Osteocyte (in vitro differentiated cells): ENCODE results near the gene HEXIM1. TPM values are rescaled to one million over a fixed set of nuclear protein-coding genes. Genes with fewer than 3 reads are reported as not detected.

Source experiments
- DNase-seq: peaks from one replicate; pipeline ENCODE4 v3.0.0; 2021; ENCODE audit warnings: mixed read lengths; ENCODE audit not compliant: unreplicated experiment; ENCODE audit errors: extremely low spot score
- H3K27ac Mint-ChIP-seq: one replicate; pipeline ENCODE4 v1.8.0; 2021; ENCODE audit warnings: mild to moderate bottlenecking, mixed read lengths; ENCODE audit not compliant: unreplicated experiment
- H3K27me3 Mint-ChIP-seq: one replicate; pipeline ENCODE4 v1.8.0; 2021; ENCODE audit warnings: mixed read lengths; ENCODE audit not compliant: unreplicated experiment
- H3K36me3 Mint-ChIP-seq: one replicate; pipeline ENCODE4 v1.8.0; 2021; ENCODE audit warnings: mixed read lengths; ENCODE audit not compliant: unreplicated experiment
- H3K4me1 Mint-ChIP-seq: one replicate; pipeline ENCODE4 v1.8.0; 2021; ENCODE audit warnings: mixed read lengths; ENCODE audit not compliant: unreplicated experiment
- H3K4me3 Mint-ChIP-seq: one replicate; pipeline ENCODE4 v1.8.0; 2021; ENCODE audit warnings: mild to moderate bottlenecking, moderate library complexity, mixed read lengths; ENCODE audit not compliant: unreplicated experiment
- H3K9me3 Mint-ChIP-seq: one replicate; pipeline ENCODE4 v1.8.0; 2021; ENCODE audit warnings: mixed read lengths; ENCODE audit not compliant: unreplicated experiment
- total RNA-seq: library from RNA; stranded (reverse); gene quantifications from 2 replicates; pipeline ENCODE4 v1.2.1, GENCODE V29; 2021
- TF ChIP-seq, protein P1 (sequence below): fragments of 200-600 bp; sonication (generic); IDR thresholded peaks from 2 replicates; pipeline ENCODE4 v1.5.0; 2021; ENCODE audit warnings: antibody characterized with exemption, mild to moderate bottlenecking, moderate library complexity

The HEXIM1 gene
- total RNA-seq, 1 donor from 2014 or later = 44.5 TPM

DNA sequence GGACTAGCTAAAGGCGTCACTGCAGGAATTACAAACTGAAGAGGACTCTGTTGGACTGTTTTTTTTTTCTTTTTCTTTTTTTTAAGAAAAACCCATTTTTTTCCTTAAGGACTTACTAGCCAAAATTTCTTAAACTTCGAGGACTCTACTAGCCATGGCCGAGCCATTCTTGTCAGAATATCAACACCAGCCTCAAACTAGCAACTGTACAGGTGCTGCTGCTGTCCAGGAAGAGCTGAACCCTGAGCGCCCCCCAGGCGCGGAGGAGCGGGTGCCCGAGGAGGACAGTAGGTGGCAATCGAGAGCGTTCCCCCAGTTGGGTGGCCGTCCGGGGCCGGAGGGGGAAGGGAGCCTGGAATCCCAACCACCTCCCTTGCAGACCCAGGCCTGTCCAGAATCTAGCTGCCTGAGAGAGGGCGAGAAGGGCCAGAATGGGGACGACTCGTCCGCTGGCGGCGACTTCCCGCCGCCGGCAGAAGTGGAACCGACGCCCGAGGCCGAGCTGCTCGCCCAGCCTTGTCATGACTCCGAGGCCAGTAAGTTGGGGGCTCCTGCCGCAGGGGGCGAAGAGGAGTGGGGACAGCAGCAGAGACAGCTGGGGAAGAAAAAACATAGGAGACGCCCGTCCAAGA is 878 bp downstream of the HEXIM1 start:
- peak; percentile 94 for DNase-seq

DNA sequence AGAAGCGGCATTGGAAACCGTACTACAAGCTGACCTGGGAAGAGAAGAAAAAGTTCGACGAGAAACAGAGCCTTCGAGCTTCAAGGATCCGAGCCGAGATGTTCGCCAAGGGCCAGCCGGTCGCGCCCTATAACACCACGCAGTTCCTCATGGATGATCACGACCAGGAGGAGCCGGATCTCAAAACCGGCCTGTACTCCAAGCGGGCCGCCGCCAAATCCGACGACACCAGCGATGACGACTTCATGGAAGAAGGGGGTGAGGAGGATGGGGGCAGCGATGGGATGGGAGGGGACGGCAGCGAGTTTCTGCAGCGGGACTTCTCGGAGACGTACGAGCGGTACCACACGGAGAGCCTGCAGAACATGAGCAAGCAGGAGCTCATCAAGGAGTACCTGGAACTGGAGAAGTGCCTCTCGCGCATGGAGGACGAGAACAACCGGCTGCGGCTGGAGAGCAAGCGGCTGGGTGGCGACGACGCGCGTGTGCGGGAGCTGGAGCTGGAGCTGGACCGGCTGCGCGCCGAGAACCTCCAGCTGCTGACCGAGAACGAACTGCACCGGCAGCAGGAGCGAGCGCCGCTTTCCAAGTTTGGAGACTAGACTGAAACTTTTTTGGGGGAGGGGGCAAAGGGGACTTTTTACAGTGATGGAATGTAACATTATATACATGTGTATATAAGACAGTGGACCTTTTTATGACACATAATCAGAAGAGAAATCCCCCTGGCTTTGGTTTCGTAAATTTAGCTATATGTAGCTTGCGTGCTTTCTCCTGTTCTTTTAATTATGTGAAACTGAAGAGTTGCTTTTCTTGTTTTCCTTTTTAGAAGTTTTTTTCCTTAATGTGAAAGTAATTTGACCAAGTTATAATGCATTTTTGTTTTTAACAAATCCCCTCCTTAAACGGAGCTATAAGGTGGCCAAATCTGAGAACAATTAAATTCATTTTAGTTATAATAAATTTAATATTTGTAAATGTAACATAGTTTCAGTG is 1.7 kb downstream of the HEXIM1 start:
- Mint-ChIP-seq H3K4me3 (peak overlapping the region; percentile 99), H3K36me3 (peaks cover 1% of the 10 kb centered on the region), H3K27me3 (no peaks in the 10 kb centered on the region), H3K9me3 (no peaks in the 10 kb centered on the region), H3K4me1 (peaks cover 33% of the 10 kb centered on the region), H3K27ac (peak overlapping the region; percentile 100)
- no peak for DNase-seq
- TF ChIP-seq, protein P1, sequence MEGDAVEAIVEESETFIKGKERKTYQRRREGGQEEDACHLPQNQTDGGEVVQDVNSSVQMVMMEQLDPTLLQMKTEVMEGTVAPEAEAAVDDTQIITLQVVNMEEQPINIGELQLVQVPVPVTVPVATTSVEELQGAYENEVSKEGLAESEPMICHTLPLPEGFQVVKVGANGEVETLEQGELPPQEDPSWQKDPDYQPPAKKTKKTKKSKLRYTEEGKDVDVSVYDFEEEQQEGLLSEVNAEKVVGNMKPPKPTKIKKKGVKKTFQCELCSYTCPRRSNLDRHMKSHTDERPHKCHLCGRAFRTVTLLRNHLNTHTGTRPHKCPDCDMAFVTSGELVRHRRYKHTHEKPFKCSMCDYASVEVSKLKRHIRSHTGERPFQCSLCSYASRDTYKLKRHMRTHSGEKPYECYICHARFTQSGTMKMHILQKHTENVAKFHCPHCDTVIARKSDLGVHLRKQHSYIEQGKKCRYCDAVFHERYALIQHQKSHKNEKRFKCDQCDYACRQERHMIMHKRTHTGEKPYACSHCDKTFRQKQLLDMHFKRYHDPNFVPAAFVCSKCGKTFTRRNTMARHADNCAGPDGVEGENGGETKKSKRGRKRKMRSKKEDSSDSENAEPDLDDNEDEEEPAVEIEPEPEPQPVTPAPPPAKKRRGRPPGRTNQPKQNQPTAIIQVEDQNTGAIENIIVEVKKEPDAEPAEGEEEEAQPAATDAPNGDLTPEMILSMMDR = no peak

More for the DNA sequence above, 878 bp downstream of the HEXIM1 start:
- H3K4me3 Mint-ChIP-seq = peak overlapping the region; percentile 99
- no peaks in the 10 kb centered on the region for H3K9me3 Mint-ChIP-seq
- peak overlapping the region; percentile 100 for H3K27ac Mint-ChIP-seq
- no peaks in the 10 kb centered on the region for H3K27me3 Mint-ChIP-seq
- peaks cover 33% of the 10 kb centered on the region for H3K4me1 Mint-ChIP-seq
- TF ChIP-seq, protein P1 = peak; percentile 87
- H3K36me3 Mint-ChIP-seq = peaks cover 1% of the 10 kb centered on the region

DNA sequence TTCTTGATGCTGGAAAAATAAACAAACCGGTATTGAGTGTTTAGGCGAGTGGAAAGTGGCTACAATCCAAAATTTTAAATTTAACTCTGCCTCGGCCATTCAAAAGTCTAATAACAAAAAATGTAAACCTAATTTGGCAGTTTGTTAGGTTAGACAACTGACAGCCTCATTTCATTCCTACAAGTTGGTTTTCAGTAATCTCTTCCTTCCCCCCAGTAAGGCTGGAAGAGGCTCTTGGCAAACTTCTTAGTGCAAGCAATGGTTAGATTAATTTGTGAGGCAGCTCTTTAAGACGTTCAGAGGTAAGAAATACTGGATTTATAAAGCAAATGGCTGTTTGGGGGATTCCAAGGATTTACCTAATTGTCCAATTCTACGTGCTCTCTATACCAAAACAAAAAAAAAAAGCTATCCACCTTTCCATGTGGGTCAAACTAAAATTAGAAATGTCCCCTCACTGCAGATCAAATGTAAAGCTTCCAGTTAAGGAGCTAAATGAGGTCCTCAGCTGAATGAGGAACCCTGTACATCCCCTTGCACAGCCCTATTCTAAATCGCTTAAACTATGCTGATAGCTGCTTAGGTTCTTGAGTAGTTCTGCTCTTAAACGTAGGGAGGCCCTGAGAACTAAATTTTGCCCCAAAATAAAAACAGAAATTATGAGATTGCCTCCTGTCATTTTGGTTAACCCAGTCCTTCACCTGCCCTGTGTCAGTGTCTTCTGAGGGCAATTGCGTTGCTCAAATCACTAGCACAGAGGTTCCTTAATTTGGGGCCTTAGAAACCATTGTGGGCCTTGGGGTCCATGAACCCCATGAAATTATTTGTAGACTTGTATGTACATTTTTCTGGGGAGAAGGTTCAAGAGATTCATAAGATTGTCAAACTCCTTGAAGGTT is 2.9 kb downstream of the HEXIM1 start:
- H3K4me3 Mint-ChIP-seq = peak overlapping the region; percentile 99
- H3K9me3 Mint-ChIP-seq = no peaks in the 10 kb centered on the region
- no peak for DNase-seq
- peaks cover 1% of the 10 kb centered on the region for H3K36me3 Mint-ChIP-seq
- peaks cover 32% of the 10 kb centered on the region for H3K4me1 Mint-ChIP-seq
- H3K27ac Mint-ChIP-seq = peak overlapping the region; percentile 80
- no peaks in the 10 kb centered on the region for H3K27me3 Mint-ChIP-seq
- TF ChIP-seq, protein P1 = no peak

DNA sequence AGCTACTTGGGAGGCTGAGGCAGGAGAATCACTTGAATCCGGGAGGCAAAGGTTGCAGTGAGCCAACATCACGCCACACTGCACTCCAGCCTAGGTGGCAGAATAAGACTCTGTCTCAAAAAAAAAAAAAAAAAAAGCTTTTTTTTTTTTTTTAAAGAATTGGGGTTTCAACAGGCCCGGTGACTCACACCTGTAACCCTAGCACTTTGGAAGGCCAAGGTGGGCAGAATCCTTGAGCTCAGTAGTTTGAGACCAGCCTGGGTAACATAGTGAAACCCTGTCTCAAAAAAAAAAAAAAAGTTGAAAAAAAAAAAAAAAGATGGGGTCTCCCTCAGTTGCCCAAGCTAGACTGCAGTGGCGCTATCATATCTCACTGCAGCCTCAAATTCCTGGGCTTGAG is 6.8 kb downstream of the HEXIM1 start:
- Mint-ChIP-seq H3K4me3 (no peak overlapping the region), H3K4me1 (peaks cover 40% of the 10 kb centered on the region)

More for the DNA sequence above, 6.8 kb downstream of the HEXIM1 start:
- no peaks in the 10 kb centered on the region for H3K9me3 Mint-ChIP-seq
- no peak for DNase-seq
- H3K27ac Mint-ChIP-seq = no peak overlapping the region
- peaks cover 4% of the 10 kb centered on the region for H3K36me3 Mint-ChIP-seq
- TF ChIP-seq, protein P1 = no peak
- H3K27me3 Mint-ChIP-seq = no peaks in the 10 kb centered on the region
